NCI-H146 treated with DMSO at 0.1 percent for 48 hours (cell line): ENCODE data around the gene FOLR3.
"Not testable (repeated sequence)": the region's sequence is repeated elsewhere in the genome, so short reads cannot be mapped to it uniquely, and the experiment has no call there.

ENCODE experiments used
- DNase-seq: peaks from one replicate; lab custom pipeline; 2025; ENCODE audit not compliant: unreplicated experiment; lab: John Stamatoyannopoulos, UW

The FOLR3 gene

GRCh38 chr11:72123117-72123653, 12.3 kb upstream of the FOLR3 start:
- no peak for DNase-seq

DNA sequence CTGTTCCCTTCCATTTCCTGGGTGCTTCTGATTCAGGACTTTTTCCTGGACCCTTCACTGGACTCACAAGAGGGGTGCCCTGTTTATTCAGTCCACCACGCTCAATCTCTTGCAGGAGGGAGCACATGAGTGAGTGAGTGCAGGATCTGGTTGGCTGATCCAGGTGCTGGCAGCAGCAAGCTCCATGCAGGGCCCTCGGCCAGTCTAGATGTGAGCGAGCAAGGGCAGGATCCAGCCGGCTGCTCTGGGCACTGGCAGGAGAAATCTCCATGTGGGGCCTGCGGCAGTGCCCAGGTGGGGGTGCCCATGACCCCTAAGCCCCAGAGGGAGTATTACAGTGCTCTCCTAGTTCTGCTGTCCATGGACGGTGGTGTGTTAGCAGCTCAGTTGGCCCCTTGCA, 11.5 kb upstream of the FOLR3 start:
- DNase-seq = no peak

DNA sequence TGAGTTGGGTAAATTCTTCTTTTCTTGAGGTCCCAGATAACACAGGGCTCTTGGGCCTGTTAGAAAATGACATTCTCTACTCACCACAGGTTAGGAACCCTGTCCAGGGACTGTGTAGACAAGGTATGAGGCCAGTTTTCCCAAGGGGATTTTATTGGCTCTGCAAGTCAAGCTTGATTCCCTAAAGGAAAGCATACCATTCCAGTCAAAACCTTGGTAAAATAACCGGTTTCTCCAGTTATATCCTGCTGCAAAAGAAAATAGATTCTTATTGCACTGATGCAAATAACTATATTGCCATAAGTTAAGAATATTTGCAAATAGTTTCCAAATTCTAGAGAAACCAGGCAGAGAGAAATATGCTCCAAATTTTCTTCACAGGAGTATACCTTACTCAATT, 9.6 kb upstream of the FOLR3 start:
- DNase-seq = no peak

- DNase-seq = no peak
Observed at GRCh38 chr11:72127923-72128322, 7.6 kb upstream of the FOLR3 start.

DNA sequence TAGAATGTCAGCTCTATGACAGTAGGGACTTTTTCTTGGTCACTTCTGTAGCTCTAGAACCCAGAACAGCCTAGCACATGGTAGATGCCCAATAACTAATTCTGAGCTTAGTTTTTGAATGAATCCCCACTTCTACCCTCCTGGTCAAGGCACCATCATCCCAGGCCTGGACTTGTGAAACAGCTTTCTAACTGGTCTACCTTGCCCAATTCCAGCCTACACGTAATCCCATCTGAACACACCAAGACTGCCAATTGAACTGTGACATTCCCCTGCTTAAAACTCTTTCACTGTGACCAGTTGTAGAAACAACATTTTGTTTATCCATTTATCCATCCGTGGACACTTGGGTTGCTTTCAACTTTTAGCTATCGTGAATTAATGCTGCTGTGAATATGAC, 6.1 kb upstream of the FOLR3 start:
- no peak for DNase-seq

DNA sequence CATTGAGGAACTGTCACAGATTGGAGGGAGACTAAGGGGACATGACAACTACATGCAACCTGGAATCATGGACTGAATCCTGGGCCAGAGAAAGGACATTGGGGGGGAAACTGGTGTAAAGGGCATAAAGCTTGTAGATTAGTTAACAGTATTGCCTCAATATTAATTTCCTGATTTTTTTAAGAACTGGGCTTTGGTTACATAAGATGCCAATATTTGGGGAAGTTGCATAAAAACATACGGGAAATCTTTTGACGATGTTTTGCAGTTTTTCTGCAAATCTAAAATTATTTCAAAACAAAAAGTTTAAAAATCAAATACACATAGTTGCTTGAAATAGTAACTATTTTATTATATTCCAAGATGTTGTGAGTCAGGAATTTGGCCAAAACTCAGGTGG, 2.9 kb upstream of the FOLR3 start:
- no peak for DNase-seq

GRCh38 chr11:72135891-72136683, 562 bp downstream of the FOLR3 start:
- DNase-seq = no peak

GRCh38 chr11:72136684-72137262, 1.2 kb downstream of the FOLR3 start:
- no peak for DNase-seq

DNA sequence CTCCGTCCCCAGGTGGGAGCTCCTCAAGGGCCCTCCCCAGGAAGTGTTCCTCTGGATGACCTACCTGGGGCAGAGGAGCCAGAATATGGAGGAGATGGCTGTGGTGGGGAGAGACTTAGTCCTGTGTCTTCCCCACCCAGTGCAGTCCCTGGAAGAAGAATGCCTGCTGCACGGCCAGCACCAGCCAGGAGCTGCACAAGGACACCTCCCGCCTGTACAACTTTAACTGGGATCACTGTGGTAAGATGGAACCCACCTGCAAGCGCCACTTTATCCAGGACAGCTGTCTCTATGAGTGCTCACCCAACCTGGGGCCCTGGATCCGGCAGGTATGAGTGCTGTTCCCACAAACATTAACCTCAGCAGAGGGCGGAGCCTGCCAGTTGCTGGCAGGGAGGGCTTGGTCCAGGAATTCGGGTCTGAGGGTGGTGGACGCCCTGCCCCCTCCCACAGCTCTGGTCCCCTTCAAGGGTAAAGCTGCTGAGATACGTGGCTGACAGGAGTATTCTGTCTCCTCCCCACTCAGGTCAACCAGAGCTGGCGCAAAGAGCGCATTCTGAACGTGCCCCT, 3.4 kb downstream of the FOLR3 start:
- no peak for DNase-seq

GRCh38 chr11:72139500-72139899, 4.0 kb downstream of the FOLR3 start:
- DNase-seq = no peak

GRCh38 chr11:72140661-72141060, 5.1 kb downstream of the FOLR3 start:
- no peak for DNase-seq

GRCh38 chr11:72141066-72141465, 5.5 kb downstream of the FOLR3 start:
- DNase-seq = no peak

DNA sequence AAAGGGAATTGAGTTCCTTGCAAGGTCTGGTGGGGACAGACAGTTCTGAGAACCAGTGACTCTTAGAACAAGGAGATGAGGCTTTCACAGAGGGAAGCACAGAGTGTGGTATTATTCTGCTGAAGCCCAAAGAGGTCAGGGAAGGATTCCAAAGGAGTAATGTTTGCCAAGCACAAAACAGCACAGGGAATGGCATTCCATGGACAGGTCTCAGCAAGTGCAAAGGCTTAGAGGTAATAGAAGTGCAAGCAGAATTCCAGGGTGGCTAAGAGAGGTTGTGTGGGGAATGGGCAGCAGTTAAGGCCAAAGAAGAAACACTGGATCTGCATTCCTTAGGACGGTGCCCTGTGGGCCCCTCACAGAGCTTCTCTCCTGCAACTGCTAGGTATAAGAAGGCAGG, 6.6 kb downstream of the FOLR3 start:
- not testable (repeated sequence) for DNase-seq

GRCh38 chr11:72142543-72142942, 7.0 kb downstream of the FOLR3 start:
- DNase-seq = not testable (repeated sequence)

GRCh38 chr11:72144807-72145565, 9.5 kb downstream of the FOLR3 start:
- DNase-seq = no peak

DNA sequence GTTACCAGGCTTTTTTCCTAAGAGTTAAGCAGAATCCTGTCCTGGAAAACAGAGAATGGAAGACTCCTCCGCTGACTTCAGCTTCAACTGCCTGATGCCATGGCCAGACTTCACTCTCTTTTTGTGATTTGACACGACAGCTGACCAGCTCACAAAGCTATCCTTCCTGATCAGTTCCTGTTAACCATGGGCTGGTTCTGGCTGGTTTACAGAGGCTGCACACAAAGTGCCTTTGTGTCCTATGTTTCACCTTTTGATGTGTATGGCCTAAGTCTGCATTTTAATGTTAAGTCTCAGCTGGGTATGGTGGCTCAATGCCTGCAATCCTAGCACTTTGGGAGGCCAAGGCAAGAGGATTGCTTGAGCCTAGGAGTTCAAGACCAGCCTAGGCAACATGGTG, 11.1 kb downstream of the FOLR3 start:
- DNase-seq = no peak

DNA sequence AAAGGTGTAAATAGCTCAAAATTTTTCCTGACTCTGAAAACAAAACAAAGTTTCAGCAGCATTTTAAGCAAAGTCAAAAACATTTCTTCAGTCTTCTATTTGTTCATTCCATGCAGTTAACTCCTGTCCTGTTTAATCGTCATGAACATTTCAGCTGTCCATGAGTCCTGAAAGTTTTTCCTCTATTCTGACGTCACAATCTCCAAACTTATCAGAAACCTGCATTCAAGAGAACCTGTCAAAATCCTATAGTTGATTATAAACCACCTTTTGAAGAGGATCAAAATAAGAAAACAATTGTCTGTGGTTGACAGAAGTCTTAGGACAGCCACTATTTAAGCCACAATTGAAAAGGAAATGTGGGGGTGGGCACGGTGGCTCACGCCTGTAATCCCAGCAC, 15.4 kb downstream of the FOLR3 start:
- DNase-seq = no peak

- not testable (repeated sequence) for DNase-seq
Observed at GRCh38 chr11:72153874-72154273, 18.3 kb downstream of the FOLR3 start.

- no peak for DNase-seq
Observed at GRCh38 chr11:72154816-72155215, 19.3 kb downstream of the FOLR3 start.

- DNase-seq = no peak
Observed at GRCh38 chr11:72155751-72156150, 20.2 kb downstream of the FOLR3 start.

GRCh38 chr11:72157131-72157530, 21.6 kb downstream of the FOLR3 start:
- no peak for DNase-seq
